Mammary microvascular endothelial cell (primary cell): ENCODE measurements around the gene CYP27A1. TPM values are rescaled to one million over a fixed set of nuclear protein-coding genes. Genes with fewer than 3 reads are reported as not detected.

Experiments used
- total RNA-seq: library from RNA; depleted of rRNA; stranded (reverse); fragments of >200 nt; gene quantifications from 2 replicates; pipeline ENCODE4 v1.2.3, GENCODE V29; 2015

Gene CYP27A1
- total RNA-seq: 6.4 and 7.4 TPM in 2 replicates

DNA sequence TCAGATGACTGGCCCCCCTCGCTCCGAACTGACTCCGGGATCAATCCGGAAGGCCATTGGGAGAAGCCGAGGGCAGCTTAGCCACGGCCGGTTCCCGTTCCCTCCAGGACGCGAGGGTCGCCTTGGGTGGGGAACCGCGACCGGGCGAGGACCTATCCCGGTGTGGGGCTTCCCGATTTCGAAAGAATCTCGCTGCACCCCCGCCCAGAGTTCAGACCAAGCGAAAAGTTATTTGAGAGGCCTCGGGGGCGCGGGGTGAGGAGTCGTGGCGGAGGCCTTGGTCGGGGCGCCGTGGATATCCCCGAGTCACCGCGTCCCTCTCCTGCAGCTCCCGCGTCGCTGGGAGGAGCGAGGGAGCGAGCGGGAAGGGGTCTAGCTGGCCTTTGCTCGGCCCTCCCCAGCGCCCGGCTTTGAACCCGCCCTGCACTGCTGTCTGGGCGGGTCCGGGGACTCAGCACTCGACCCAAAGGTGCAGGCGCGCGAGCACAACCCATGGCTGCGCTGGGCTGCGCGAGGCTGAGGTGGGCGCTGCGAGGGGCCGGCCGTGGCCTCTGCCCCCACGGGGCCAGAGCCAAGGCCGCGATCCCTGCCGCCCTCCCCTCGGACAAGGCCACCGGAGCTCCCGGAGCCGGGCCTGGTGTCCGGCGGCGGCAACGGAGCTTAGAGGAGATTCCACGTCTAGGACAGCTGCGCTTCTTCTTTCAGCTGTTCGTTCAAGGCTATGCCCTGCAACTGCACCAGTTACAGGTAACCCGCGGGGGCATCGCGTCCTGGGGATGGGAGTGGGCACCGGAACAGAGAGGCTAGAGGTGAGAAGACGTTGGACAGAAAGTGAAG lies at the start of gene CYP27A1:
Gene CYP27A1 (plus strand): TSS at position 457 of the 837 bp plus-strand sequence. CDS start 36 bp downstream, at position 493.

GRCh38 chr2:218831378-218831990 lies 49.5 kb downstream of the CYP27A1 start, which contains the start of gene PRKAG3:
PRKAG3 (minus strand) TSS chr2:218831803.

GRCh38 chr2:218859556-218859987 lies 77.6 kb downstream of the CYP27A1 start, which contains the start of gene WNT6:
WNT6 (plus strand) TSS chr2:218859805; CDS start chr2:218860038, 233 bp downstream.

Other genes with a start within 250 kb of the CYP27A1 start
- 5.8 and 6.5 TPM in 2 replicates for gene USP37, start 213.8 kb upstream of the CYP27A1 start, total RNA-seq
- gene CNOT9, start 213.3 kb upstream of the CYP27A1 start, total RNA-seq: 70.3 and 86.3 TPM in 2 replicates
- 0.60 and 1.2 TPM in 2 replicates for gene PLCD4, start 174.2 kb upstream of the CYP27A1 start, total RNA-seq
- 15.1 and 15.2 TPM in 2 replicates for gene ZNF142, start 122.5 kb upstream of the CYP27A1 start, total RNA-seq
- 36.9 and 42.3 TPM in 2 replicates for gene BCS1L, start 122.5 kb upstream of the CYP27A1 start, total RNA-seq
- gene RNF25, start 110.1 kb upstream of the CYP27A1 start, total RNA-seq: 19.9 and 26.9 TPM in 2 replicates
- gene STK36, start 110.1 kb upstream of the CYP27A1 start, total RNA-seq: 8.3 and 10.8 TPM in 2 replicates
- gene TTLL4, start 71.3 kb upstream of the CYP27A1 start, total RNA-seq: 13.9 and 17.5 TPM in 2 replicates
- not detected in 2 replicates for gene PRKAG3, start 49.7 kb downstream of the CYP27A1 start, total RNA-seq
- not detected in 2 replicates for gene WNT6, start 77.7 kb downstream of the CYP27A1 start, total RNA-seq
- gene WNT10A, start 98.7 kb downstream of the CYP27A1 start, total RNA-seq: not detected in 2 replicates
- gene CDK5R2, start 177.5 kb downstream of the CYP27A1 start, total RNA-seq: not detected in 2 replicates
- not detected in 2 replicates for gene FEV, start 203.0 kb downstream of the CYP27A1 start, total RNA-seq
- gene CRYBA2, start 211.3 kb downstream of the CYP27A1 start, total RNA-seq: not detected in 2 replicates